Trophoblast cell (in vitro differentiated cells and primary cell): ENCODE data around the gene ZNF618.

Source experiments
- DNase-seq, 2 donors: peaks; one replicate each; pipeline ENCODE4 v3.0.0-alpha.2; 2016
- H2AFZ ChIP-seq: 2 replicates; pipeline ENCODE4 v1.6.1; 2013; ENCODE audit warnings: low read length, moderate library complexity, mild to moderate bottlenecking; ENCODE audit not compliant: insufficient read depth, poor library complexity
- H2AK5ac ChIP-seq: 2 replicates; pipeline ENCODE4 v1.6.1; 2013; ENCODE audit warnings: mild to moderate bottlenecking, low read length
- H2BK120ac ChIP-seq: 2 replicates; pipeline ENCODE4 v1.6.1; 2013; ENCODE audit warnings: low read length, mild to moderate bottlenecking, moderate library complexity; ENCODE audit not compliant: insufficient read depth, poor library complexity
- H2BK12ac ChIP-seq: 2 replicates; pipeline ENCODE4 v1.6.1; 2013; ENCODE audit warnings: mild to moderate bottlenecking, low read length, moderate library complexity
- H2BK5ac ChIP-seq: 2 replicates; pipeline ENCODE4 v1.6.1; 2013; ENCODE audit warnings: low read length, low read depth, moderate library complexity, mild to moderate bottlenecking; ENCODE audit not compliant: poor library complexity
- H3K14ac ChIP-seq: 2 replicates; pipeline ENCODE4 v1.6.1; 2013; ENCODE audit warnings: mild to moderate bottlenecking, low read length
- H3K18ac ChIP-seq: 2 replicates; pipeline ENCODE4 v1.6.1; 2013; ENCODE audit warnings: mild to moderate bottlenecking, low read length
- H3K23ac ChIP-seq: 2 replicates; pipeline ENCODE4 v1.6.1; 2013; ENCODE audit warnings: low read length
- H3K27ac ChIP-seq: 2 replicates; pipeline ENCODE4 v1.5.1; 2013; ENCODE audit warnings: low read depth, mild to moderate bottlenecking, inconsistent platforms, low read length, moderate library complexity
- H3K27me3 ChIP-seq: 2 replicates; pipeline ENCODE4 v1.6.1; 2013; ENCODE audit warnings: inconsistent platforms, mild to moderate bottlenecking, low read length, moderate library complexity; ENCODE audit not compliant: insufficient read depth
- H3K36me3 ChIP-seq, 2 experiments: 1 replicate in 1 of 2; 2 replicates in 1 of 2; pipeline ENCODE4 v1.6.1; 2013; ENCODE audit warnings: low read length in 2 of 2, mild to moderate bottlenecking in 2 of 2, moderate library complexity in 1 of 2; ENCODE audit not compliant: insufficient read depth in 2 of 2, control insufficient read depth in 1 of 2
- H3K4ac ChIP-seq: 2 replicates; pipeline ENCODE4 v1.6.1; 2013; ENCODE audit warnings: low read depth, mild to moderate bottlenecking, low read length, moderate library complexity
- H3K4me1 ChIP-seq, 2 experiments: 1 replicate in 1 of 2; 2 replicates in 1 of 2; pipeline ENCODE4 v1.6.1; 2013; ENCODE audit warnings: low read length in 2 of 2, mild to moderate bottlenecking in 2 of 2, moderate library complexity in 1 of 2; ENCODE audit not compliant: insufficient read depth in 2 of 2, control insufficient read depth in 1 of 2
- H3K4me2 ChIP-seq: 2 replicates; pipeline ENCODE4 v1.6.1; 2013; ENCODE audit warnings: inconsistent platforms, mild to moderate bottlenecking, low read length, moderate library complexity
- H3K4me3 ChIP-seq: 2 replicates; pipeline ENCODE4 v1.5.1; 2013; ENCODE audit warnings: mild to moderate bottlenecking, low read depth, low read length, inconsistent platforms
- H3K79me1 ChIP-seq: one replicate; pipeline ENCODE4 v1.6.1; 2013; ENCODE audit warnings: low read length
- H3K79me2 ChIP-seq: 2 replicates; pipeline ENCODE4 v1.6.1; 2013; ENCODE audit warnings: low read length, mild to moderate bottlenecking; ENCODE audit not compliant: control insufficient read depth, insufficient read depth, poor library complexity
- H3K9ac ChIP-seq: 2 replicates; pipeline ENCODE4 v1.6.1; 2013; ENCODE audit warnings: mild to moderate bottlenecking, low read length
- H3K9me3 ChIP-seq: 2 replicates; pipeline ENCODE4 v1.6.1; 2013; ENCODE audit warnings: low read depth, mild to moderate bottlenecking, control low read depth, inconsistent platforms, low read length; ENCODE audit not compliant: insufficient read depth
- H4K12ac ChIP-seq: 2 replicates; pipeline ENCODE4 v1.6.1; 2013; ENCODE audit warnings: low read depth, mild to moderate bottlenecking, low read length, moderate library complexity
- H4K8ac ChIP-seq: 2 replicates; pipeline ENCODE4 v1.6.1; 2013; ENCODE audit warnings: low read depth, mild to moderate bottlenecking, low read length, moderate library complexity
- H4K91ac ChIP-seq: one replicate; pipeline ENCODE4 v1.6.1; 2013; ENCODE audit warnings: low read depth, mild to moderate bottlenecking, low read length, moderate library complexity
- WGBS: extraction: QIAGEN DNeasy Blood & Tissue Kit; methylation state at CpG from one replicate; pipeline ENCODE4 v1.1.7; 2013; ENCODE audit warnings: missing lambda C conversion rate; ENCODE audit not compliant: insufficient read length, insufficient coverage; ENCODE audit errors: extremely low coverage; 5-methylcytosine and 5-hydroxymethylcytosine counted together

Gene ZNF618

GRCh38 chr9:113991714-113992113 is 115.6 kb downstream of the ZNF618 start:
- Histone ChIP-seq H4K8ac (no peak overlapping the region), H2BK120ac (no peak overlapping the region), H2BK12ac (no peak overlapping the region), H3K14ac (no peak overlapping the region), H3K79me2 (no peaks in the 10 kb centered on the region), H3K4ac (no peak overlapping the region), H3K4me1 (no peaks in the 10 kb centered on the region), H2AFZ (no peak overlapping the region), H3K27ac (no peak overlapping the region), H4K91ac (no peak overlapping the region), H3K27me3 (no peaks in the 10 kb centered on the region), H3K79me1 (no peaks in the 10 kb centered on the region), H3K23ac (no peak overlapping the region), H4K12ac (no peak overlapping the region), H3K9me3 (no peaks in the 10 kb centered on the region), H3K4me3 (no peak overlapping the region), H3K4me2 (no peak overlapping the region), H2BK5ac (no peak overlapping the region), H2AK5ac (no peak overlapping the region), H3K18ac (no peak overlapping the region), H3K9ac (no peak overlapping the region), H3K36me3 (peaks cover 3 to 7% of the 10 kb centered on the region in 2 experiments)
- no peak for DNase-seq
- no CpG with 5 or more reads among the region's 3 CpGs for WGBS

- H3K27me3 ChIP-seq, result no peaks in the 10 kb centered on the region
- no peak overlapping the region for H3K27ac ChIP-seq
- H3K4me3 ChIP-seq, result no peak overlapping the region
- no peak overlapping the region for H2AFZ ChIP-seq
- no peak overlapping the region for H3K18ac ChIP-seq
- H3K9ac ChIP-seq, result no peak overlapping the region
- no peak overlapping the region for H3K4me2 ChIP-seq
- H3K79me1 ChIP-seq, result no peaks in the 10 kb centered on the region
- no peak overlapping the region for H2BK12ac ChIP-seq
- no peak for DNase-seq
- no peak overlapping the region for H3K14ac ChIP-seq
- H2AK5ac ChIP-seq, result no peak overlapping the region
- H3K36me3 ChIP-seq, result peaks cover 3 to 7% of the 10 kb centered on the region in 2 experiments
- WGBS, result no CpG with 5 or more reads among the region's 15 CpGs
- no peak overlapping the region for H4K91ac ChIP-seq
- no peak overlapping the region for H2BK5ac ChIP-seq
- H3K79me2 ChIP-seq, result no peaks in the 10 kb centered on the region
- H2BK120ac ChIP-seq, result no peak overlapping the region
- no peak overlapping the region for H3K4ac ChIP-seq
- H4K8ac ChIP-seq, result no peak overlapping the region
- H4K12ac ChIP-seq, result no peak overlapping the region
- H3K23ac ChIP-seq, result no peak overlapping the region
- H3K4me1 ChIP-seq, result no peaks in the 10 kb centered on the region
- no peaks in the 10 kb centered on the region for H3K9me3 ChIP-seq
Observed at GRCh38 chr9:113992276-113992951, 116.3 kb downstream of the ZNF618 start.

GRCh38 chr9:113992994-113993393 is 116.9 kb downstream of the ZNF618 start:
- Histone ChIP-seq H3K14ac (no peak overlapping the region), H2BK12ac (no peak overlapping the region), H3K4me3 (no peak overlapping the region), H4K12ac (no peak overlapping the region), H3K18ac (no peak overlapping the region), H3K9ac (no peak overlapping the region), H2BK5ac (no peak overlapping the region), H3K23ac (no peak overlapping the region), H3K4me1 (no peaks in the 10 kb centered on the region), H3K9me3 (no peaks in the 10 kb centered on the region), H3K4me2 (no peak overlapping the region), H2AK5ac (no peak overlapping the region), H2AFZ (no peak overlapping the region), H2BK120ac (no peak overlapping the region), H4K8ac (no peak overlapping the region), H3K36me3 (peaks cover 3 to 7% of the 10 kb centered on the region in 2 experiments), H4K91ac (no peak overlapping the region), H3K27ac (no peak overlapping the region), H3K4ac (no peak overlapping the region), H3K79me1 (no peaks in the 10 kb centered on the region), H3K79me2 (no peaks in the 10 kb centered on the region), H3K27me3 (no peaks in the 10 kb centered on the region)
- no CpG with 5 or more reads among the region's 6 CpGs for WGBS
- no peak for DNase-seq

GRCh38 chr9:113993838-113994540 is 117.9 kb downstream of the ZNF618 start:
- WGBS, result no CpG with 5 or more reads among the region's 14 CpGs
- no peaks in the 10 kb centered on the region for H3K9me3 ChIP-seq
- no peak overlapping the region for H3K14ac ChIP-seq
- H3K36me3 ChIP-seq, result peaks cover 0 to 4% of the 10 kb centered on the region in 2 experiments
- H3K4me2 ChIP-seq, result no peak overlapping the region
- no peaks in the 10 kb centered on the region for H3K79me1 ChIP-seq
- H2BK5ac ChIP-seq, result no peak overlapping the region
- no peak overlapping the region for H3K4ac ChIP-seq
- H2BK120ac ChIP-seq, result no peak overlapping the region
- H4K91ac ChIP-seq, result no peak overlapping the region
- H3K79me2 ChIP-seq, result no peaks in the 10 kb centered on the region
- H3K27me3 ChIP-seq, result no peaks in the 10 kb centered on the region
- H3K18ac ChIP-seq, result no peak overlapping the region
- no peak overlapping the region for H2AK5ac ChIP-seq
- no peak overlapping the region for H3K23ac ChIP-seq
- H4K8ac ChIP-seq, result no peak overlapping the region
- no peak overlapping the region for H2BK12ac ChIP-seq
- H3K27ac ChIP-seq, result no peak overlapping the region
- no peak overlapping the region for H2AFZ ChIP-seq
- no peak overlapping the region for H3K4me3 ChIP-seq
- no peak for DNase-seq
- no peak overlapping the region for H3K9ac ChIP-seq
- H4K12ac ChIP-seq, result no peak overlapping the region
- H3K4me1 ChIP-seq, result no peaks in the 10 kb centered on the region
